HG03432 (cell line): ENCODE data around the gene LRRC27.
"Not testable (repeated sequence)": the region's sequence is repeated elsewhere in the genome, so short reads cannot be mapped to it uniquely, and the experiment has no call there.

Source experiments
- ATAC-seq: cut with Tn5 transposase; IDR thresholded peaks from one replicate; pipeline ENCODE4 v1.9.1; 2021; ENCODE audit warnings: mild to moderate bottlenecking, moderate library complexity; ENCODE audit not compliant: unreplicated experiment

Gene LRRC27

GRCh38 chr10:132336064-132336746 lies 4.2 kb downstream of the LRRC27 start:
- no peak for ATAC-seq

GRCh38 chr10:132336919-132337407 lies 5.0 kb downstream of the LRRC27 start:
- no peak for ATAC-seq

GRCh38 chr10:132337854-132338253 lies 5.9 kb downstream of the LRRC27 start:
- not testable (repeated sequence) for ATAC-seq

GRCh38 chr10:132338876-132339275 lies 6.9 kb downstream of the LRRC27 start:
- no peak for ATAC-seq

- ATAC-seq, result no peak
Observed at GRCh38 chr10:132339276-132339675, 7.3 kb downstream of the LRRC27 start.

GRCh38 chr10:132341017-132341416 lies 9.0 kb downstream of the LRRC27 start:
- ATAC-seq, result no peak

- ATAC-seq, result no peak
Observed at GRCh38 chr10:132341781-132342180, 9.8 kb downstream of the LRRC27 start.

- no peak for ATAC-seq
Observed at GRCh38 chr10:132342553-132342952, 10.6 kb downstream of the LRRC27 start.

- no peak for ATAC-seq
Observed at GRCh38 chr10:132344386-132344785, 12.4 kb downstream of the LRRC27 start.

GRCh38 chr10:132345345-132345744 lies 13.4 kb downstream of the LRRC27 start:
- no peak for ATAC-seq

GRCh38 chr10:132346806-132347205 lies 14.8 kb downstream of the LRRC27 start:
- no peak for ATAC-seq

- ATAC-seq, result no peak
Observed at GRCh38 chr10:132347211-132347930, 15.4 kb downstream of the LRRC27 start.

GRCh38 chr10:132347931-132348267 lies 15.9 kb downstream of the LRRC27 start:
- no peak for ATAC-seq

- no peak for ATAC-seq
Observed at GRCh38 chr10:132349766-132350165, 17.8 kb downstream of the LRRC27 start.

GRCh38 chr10:132350391-132350790 lies 18.4 kb downstream of the LRRC27 start:
- ATAC-seq, result no peak

GRCh38 chr10:132350946-132351345 lies 19.0 kb downstream of the LRRC27 start:
- ATAC-seq, result no peak

GRCh38 chr10:132351611-132352010 lies 19.6 kb downstream of the LRRC27 start:
- no peak for ATAC-seq

- ATAC-seq, result peak; percentile 52
Observed at GRCh38 chr10:132352462-132353308, 20.7 kb downstream of the LRRC27 start.

- ATAC-seq, result no peak
Observed at GRCh38 chr10:132353456-132354355, 21.7 kb downstream of the LRRC27 start.

- no peak for ATAC-seq
Observed at GRCh38 chr10:132354356-132355094, 22.5 kb downstream of the LRRC27 start.
